Hematopoietic multipotent progenitor cell treated with erythropoietin and hydrocortisone succinate and interleukin-3 and kit ligand, for 8 days (in vitro differentiated cells): ENCODE results near the gene SLC8A1.

Source experiments
- DNase-seq: peaks from one replicate; pipeline ENCODE4 v3.0.0-alpha.2; 2015

Gene SLC8A1

DNA sequence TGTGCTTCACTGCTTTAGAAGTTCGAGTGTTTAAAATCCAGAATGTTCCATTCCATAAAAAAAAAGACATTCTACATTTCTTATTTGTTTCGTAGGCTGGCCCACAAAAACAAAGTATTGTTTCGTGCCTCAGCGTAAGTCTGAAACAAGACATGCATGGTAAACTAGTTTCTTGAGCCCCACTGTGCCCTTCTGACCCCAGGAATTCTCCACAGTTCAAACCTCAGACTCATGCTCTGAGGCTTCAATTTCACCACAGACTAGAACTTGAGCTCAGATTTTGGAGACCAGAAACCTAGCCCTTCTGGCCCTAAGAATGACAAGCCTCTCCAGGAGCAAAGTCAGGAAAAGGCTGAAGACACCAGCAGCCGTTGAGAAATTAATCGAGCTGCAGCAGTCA lies 151.5 kb downstream of the SLC8A1 start:
- no peak for DNase-seq

DNA sequence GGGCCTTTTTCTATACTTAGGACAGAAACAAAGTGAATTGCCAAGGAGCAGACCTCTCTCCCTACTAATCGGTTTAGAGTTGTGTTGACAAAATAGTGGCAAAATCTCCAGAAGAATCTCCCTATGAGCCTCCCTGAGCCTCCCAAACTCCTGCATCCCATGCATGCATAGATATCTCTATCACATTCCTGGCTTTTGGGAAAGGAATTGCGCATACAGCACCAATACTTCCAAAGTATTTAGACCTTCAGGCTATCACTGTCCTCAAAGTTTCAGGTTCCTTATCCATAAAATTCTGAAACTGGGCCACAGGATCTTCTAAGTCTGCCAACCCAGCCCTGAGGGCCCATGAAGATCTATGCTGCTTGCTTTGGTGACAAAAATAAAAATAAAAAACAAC lies 152.1 kb downstream of the SLC8A1 start:
- DNase-seq: no peak

DNA sequence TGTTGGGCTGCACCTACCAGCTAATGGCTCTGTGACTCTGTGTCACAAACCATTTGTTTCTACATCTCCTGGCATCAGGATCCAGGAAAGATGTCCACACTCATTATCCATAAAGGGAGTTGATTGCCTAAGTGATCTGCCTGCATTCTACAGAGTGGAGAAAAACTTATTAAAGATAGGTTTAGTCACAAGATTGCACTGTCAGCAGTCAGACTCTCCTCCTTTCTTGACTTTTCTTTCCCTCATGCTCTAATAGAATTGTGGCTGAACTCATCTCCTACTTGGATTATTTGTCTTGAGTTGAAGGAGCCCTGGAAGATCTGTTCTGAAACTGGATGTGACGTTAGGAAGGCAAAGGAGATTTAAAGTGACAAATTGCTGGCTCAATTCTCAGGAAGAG lies 152.7 kb downstream of the SLC8A1 start:
- no peak for DNase-seq

DNA sequence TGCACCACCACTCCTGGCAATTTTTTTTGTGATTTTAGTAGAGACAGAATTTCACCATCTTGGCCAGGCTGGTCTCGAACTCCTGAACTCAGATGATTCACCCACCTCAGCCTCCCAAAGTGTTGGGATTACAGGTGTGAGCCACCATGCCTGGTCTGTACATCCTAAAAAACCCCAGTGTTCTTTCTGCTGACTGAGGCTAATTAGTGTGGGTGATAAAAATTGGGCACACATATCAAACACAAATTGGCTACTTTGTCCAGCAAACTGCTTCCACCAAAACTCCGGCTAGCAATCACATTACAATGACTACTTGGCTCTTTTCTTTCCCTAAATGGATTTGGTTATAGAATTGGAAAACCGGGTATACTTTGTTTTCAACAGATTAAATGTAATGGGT lies 153.9 kb downstream of the SLC8A1 start:
- DNase-seq: no peak

DNA sequence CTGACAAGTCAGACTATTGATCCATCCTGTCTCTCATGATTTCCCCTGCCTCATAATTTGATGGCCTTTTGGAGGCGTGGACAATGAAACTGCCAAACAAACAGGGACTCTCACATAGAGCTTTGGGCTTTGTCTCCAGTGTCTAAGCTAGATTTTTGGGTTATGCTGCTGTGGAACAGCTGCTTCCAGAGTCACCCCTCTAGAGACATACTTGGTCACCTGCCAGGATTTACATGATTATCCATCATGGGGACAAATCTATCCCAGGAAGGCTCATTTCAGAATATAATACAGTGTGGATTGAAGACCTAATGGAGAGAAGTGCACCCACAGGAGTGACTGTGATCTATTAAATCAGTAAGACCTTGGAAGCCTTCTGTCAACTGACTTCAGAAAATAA lies 159.6 kb downstream of the SLC8A1 start:
- no peak for DNase-seq

DNA sequence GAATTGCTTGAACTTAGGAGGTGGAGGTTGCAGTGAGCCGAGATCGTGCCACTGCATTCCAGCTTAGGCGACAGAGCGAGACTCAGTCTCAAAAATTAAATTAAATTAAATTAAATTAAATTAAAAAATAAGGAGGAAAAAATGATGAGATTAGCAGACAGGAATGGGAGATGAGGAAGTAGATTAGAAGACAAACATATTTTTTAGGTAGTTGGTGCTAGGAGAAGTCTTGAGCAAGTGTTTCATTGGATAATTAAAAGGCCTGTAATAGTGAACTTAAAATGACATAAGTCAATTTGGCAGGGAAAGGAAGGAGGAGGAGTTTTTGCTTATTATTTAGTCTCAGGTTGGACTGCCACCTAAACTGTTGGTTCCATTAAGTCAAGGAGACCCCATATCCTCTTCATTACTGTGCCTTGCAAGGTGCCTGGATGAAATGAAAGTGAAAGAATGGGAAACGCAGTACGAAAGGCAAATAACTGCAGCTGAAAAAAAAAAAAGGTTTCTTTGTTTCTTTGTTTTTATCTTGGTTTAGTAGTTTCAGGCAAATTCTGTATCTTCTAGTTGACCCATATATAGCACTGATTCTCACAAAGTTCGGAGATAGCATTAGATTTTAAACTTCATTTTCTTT lies 162.0 kb downstream of the SLC8A1 start:
- no peak for DNase-seq

DNA sequence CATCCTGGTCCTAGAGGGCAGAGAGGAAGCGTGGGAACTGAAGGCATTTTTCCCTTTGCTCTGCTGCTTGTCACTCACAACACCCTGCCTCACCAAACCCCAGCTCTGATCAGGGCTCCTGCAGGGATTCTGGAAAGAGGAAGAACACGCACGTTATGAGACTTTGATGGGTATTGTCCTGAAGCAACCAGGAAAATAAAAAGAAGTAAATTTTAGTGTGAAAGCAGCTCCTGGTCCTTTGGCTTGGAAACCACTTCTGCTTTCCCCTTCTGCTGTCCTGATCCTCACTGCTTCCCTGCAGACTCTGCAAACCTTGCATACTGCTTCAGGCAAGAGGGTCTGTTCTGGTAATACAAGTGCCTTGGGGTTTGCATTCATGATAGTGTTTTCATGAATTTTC lies 164.1 kb downstream of the SLC8A1 start:
- no peak for DNase-seq

DNA sequence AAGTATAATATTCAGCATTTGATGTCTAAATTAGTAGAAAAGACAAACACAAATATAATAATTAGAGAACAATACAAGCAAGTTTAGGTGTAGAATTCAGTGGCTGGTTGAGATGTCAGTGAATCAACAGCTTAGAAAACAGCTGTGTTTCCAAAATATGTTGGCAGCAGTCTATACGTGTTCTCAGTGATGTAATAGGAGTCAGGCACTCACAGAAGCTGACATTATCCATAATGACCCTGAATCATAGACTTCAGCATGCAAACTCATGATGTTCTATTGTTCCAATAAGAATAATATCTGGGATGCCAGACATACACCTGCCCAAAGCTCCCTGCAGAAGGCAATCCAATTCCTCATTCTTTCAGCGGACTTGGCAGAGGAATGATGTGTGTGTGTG lies 164.7 kb downstream of the SLC8A1 start:
- no peak for DNase-seq

DNA sequence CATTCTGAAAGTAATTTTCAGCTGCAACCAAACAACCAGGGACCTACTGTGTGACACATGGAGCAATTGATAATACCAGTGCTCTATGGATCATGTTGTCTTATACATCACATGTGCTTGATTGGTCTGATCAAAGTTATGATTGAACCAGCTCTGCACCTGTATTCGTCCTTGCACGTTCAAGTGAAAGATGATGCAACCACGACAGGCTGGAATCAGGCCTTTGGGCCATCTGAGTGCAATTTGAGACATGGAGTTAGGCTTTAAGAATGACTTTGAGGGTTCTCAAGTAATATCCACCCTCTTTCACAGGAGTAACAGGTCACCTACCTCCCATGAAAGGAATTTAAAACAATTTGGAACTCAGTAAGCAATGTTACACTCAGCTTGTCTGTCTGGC lies 165.2 kb downstream of the SLC8A1 start:
- DNase-seq: no peak

DNA sequence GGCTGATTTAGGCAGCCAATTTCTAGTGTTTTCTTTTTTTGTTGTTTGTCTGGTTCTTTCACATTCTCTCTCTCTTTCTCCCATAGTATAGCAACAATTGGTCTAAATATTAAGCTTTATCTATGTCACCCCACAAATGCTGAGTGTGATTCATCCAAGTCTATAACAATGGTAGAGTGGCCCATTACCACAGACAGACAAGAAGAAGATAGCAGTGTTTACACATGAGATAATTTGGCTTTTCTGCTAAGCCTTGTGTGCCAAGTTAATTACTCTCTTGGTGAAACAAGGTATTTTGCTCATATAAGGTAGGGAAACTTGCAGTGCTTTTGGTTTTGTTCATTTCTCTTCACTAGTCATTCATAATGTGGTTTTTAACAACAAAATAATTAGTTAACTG lies 166.5 kb downstream of the SLC8A1 start:
- no peak for DNase-seq

DNA sequence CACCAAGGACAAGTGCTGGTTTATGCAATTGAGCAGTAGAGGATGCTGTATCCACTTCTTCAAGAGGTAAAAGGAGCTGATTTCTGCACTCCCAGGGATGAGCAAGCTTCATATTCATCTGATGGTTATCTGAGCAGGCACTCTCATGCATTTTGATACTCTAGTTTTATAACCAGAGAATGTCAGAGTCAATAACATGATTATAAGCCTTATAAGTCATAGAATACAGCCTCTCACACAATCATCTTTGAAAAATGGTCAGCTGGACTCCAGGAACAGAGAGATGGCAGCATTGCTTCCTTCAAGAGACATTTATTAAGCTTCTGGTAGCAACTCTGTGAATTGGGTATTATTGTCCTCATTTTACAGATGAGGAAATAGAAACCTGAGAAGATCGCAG lies 167.1 kb downstream of the SLC8A1 start:
- no peak for DNase-seq

DNA sequence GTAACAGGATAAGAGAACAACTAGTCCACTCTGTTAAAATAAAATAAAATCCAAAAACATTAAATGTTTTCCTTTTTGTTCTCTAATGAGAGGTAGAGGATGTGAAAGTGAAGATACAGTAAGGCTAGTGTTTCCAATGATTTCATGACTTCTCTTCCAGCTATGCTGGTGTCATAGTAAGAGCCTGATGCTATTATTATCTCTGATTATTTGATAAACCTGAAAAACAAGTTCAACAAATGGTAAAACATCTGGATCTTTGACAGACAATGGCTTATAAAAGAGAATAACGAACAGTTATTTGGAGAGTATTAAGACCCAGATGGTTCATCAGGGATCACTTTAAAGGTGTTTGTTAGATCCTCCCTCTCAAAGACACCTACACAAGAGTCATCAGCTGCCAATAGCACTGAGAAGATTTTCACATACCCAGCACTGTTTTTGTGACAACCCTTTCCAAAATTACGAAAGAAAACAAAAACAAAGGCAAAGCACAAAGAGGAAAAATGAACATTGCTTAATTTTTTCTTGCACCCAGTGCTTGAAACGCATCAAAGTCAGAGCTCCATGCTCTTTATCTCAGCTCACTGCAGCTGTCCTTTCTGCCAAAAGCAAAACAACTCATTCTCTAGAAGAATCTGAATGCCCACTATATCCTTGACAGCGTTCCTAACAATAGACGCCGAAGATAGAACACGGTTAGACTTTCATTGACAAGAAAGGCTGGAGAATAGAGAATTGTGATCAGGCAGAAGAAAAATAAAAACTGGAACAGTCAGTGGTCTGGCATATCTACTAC lies 168.6 kb downstream of the SLC8A1 start:
- DNase-seq: no peak

DNA sequence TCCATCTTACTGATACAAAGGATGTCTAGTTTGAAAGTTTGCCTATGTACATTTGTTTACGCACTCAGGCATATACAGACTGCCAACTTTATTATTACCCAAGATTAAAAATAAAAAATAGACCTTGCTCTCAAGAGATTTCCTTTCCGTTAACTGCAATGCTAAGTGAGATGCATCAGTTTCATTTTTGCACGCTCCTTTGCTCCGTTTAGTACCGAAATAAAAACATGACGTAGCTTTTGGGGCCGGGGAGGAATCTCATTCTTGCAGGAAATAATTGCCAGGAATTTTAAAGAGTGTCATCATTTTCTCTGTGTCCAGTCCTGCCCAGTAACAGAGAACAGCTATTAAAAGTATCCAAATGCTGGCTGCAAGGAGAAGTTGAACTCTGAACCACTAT lies 169.5 kb downstream of the SLC8A1 start:
- DNase-seq: no peak

DNA sequence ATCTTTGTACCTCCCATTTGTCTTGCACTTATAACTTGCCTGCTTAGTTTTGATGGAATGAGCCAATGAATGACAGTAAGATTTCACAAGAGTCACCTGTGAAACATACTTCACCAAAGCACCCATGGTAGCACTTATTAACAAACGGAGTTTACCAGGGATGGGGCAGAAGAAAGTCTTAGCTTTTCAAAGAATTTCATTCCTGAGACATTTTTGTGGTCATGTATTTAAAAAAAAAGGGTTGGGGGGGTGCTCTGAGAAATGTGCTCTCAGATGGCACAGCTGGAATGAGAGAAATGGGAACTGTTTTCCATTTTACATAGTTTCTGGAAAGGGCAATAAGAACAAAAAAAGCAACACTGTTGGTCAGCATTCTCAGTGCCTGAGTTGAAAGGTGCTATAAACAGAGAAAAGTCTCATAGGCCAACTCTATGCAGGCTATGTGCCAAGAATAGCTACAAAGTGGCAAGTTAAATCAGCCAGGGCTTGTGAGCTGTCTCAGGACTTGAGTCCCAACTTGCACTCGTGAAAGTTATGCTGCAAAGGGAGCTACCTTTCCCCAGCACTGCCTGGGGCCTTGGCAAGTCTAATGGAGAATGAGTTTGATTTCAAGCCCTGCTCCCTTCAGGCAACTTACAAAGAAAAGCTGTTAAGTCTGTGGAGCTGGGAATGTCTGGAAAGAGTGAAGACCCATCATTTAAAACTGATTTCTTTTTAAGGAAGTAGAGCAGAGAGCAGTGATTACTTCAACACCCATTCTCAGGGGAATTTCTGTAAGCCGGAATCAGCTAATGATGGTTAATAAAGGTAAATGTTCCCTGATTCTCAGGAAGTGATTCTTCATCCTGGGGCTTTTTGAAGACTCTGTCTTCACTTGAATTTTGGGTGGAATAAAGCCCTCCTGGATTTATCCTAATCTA lies 170.6 kb downstream of the SLC8A1 start:
- DNase-seq: no peak

DNA sequence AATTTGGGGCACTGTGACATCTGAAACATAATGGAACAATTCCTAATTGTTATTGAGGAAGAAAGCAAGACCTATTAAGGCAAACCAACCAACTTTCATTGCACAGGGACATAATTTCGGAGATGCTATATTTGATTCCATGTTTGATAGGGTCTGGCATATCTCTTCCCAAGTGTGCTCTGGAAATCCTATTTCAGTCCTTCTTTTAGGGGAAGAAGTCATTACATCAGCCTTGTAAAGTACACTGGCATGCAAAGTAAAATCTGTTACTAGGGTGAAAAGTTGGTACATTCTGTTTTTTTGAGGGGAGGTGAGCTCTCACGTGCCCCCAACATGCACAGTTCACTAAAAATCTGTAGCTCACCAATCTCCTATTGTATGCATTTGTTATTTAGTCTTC lies 172.4 kb downstream of the SLC8A1 start:
- DNase-seq: no peak

DNA sequence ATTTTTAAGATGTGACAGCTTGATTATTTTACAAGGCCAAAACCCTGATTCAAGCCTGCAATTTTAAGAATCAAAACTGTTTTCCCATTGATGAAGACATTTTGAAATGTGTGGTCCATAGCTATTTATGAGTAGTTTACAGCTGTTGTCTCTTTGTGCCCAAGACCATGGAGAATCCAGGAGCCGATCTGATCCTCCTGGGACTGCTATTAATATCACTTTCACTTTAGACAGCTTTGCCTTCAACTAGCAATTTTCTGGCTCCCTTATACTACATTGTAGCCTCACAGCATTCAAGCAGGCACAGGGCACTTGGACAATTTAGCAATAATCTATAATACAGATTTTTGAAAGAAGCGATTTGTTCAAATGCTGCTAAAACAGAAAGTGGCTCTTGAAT lies 172.9 kb downstream of the SLC8A1 start:
- no peak for DNase-seq

DNA sequence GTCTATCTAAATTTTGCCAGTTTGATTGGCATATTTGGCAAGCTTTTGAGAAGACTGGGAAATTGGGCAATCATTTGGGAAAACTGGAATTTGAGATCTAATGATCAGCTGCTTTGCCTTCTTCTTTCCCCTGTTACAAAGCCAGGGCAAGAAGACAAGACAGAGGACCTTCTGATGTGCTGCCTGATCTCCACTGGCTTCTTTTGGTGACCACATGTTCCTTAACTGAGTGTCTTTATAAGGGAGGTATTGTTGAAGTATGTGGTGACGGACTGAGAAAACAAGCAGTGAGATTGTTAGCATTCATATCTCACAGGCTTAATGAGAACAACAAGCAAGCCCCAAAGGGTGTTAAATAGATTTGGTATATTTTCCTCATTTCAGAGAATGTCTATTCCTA lies 175.8 kb downstream of the SLC8A1 start:
- no peak for DNase-seq

DNA sequence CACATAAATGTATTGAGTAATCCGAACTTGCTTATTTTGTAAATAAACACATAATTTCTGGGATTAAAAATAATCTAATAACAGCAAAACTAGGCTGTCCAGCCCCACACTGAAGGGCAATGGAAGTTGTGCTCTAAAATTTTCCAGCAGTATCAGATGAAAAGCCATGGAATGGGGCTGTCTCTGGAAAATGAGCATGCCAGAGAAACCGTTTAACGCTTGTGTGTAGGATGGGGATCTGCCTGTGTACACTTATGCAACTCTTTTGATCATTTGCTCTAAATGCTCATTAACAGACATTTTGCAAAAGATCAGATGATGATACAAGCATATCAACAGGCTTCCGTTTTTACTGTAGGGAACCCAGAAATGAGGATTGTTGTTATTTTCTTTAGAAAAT lies 177.6 kb downstream of the SLC8A1 start:
- no peak for DNase-seq

DNA sequence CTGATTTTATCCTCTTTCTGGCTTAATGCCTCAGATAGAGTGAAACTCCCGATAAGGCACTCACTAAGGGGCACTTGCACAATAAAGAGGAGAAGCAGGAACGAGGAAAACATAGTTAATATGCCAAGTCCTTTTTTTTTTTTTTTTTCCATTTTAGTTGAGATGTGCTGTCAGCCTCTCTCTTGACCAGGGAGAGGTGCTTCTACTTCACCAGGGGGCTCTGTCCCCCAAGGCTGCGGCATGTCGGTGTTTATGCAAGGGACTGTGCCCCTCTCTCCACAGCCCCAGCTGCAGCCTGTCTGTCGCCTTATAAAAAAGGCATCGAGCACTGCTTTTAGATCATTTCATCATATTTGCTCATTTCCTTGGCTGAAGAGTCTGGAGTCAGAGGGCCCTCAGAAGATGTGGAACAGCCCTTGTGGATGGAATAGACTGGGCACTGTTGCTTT lies 178.1 kb downstream of the SLC8A1 start:
- no peak for DNase-seq

DNA sequence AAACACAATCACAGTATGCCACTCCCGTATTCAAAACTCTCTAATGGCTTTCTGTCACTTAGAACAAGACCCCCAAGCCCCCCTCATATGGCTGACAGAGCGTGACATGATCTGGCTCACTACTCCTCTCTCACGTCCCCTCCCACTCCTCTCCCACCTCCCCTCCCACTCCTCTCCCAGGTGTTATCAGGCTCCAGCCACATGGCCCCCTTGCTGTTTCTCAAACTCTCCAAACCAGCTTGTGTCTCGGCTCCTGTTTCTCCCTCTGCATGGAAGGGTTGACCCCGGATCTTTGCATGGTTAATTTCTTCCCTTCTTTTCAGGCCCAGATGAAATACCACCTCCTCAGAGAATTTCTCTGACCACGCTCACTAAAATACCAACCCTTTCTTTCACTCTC lies 180.8 kb downstream of the SLC8A1 start:
- DNase-seq: no peak

DNA sequence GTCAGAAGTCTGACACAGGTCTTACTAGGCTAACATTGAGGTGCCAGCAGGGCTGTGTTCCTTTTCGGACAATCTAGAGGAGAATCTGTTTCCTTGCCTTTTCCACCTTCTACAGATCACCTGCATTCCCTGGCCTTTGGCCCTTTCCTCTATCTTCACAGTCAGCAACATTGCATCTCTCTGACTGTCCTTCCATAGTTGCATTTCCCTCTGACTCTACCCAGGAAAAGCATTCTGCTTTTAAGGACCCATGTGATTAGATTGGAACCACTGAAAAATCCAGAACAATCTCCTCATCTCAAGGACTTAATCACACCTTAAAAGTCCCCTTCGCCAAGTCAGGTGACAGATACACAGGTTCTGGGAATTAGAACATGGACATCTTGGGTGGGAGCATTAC lies 181.5 kb downstream of the SLC8A1 start:
- no peak for DNase-seq

DNA sequence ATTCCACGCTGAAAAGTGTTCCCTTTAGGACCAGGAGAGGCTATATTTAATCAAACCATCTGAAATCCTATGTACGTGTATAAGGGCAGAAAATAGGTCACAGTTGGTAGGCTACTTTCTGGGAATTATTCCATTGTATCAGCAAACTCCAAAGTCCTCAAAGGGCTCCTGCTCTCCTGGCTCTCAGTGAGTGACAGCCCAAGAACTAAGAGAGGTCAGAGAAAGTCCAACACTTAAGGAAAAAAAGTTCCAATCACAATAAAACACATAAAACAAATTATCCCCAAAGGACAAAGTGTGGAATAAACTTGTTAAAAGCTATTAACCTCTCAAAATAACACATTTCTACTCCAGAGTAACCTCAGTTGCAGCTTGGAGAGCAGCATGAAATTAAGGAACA lies 183.3 kb downstream of the SLC8A1 start:
- no peak for DNase-seq

DNA sequence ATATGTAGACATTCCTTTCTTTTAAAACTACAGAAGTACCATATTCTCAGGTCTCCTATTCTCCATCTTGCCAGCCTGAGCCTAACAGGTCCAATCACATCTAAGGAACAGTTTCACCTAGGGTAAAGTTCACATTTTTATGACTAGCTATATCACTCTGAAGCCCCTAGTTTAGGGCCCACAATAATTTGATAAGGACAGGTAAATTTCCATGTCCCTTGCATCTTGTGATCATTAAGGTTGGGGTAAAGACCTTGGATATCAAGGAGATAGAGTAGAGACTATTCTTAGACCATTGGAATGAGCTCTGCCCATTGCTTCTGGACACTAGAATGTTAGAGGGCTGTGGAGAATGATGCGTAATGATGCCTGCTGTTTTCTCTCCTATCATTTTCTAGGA lies 185.7 kb downstream of the SLC8A1 start:
- DNase-seq: no peak

DNA sequence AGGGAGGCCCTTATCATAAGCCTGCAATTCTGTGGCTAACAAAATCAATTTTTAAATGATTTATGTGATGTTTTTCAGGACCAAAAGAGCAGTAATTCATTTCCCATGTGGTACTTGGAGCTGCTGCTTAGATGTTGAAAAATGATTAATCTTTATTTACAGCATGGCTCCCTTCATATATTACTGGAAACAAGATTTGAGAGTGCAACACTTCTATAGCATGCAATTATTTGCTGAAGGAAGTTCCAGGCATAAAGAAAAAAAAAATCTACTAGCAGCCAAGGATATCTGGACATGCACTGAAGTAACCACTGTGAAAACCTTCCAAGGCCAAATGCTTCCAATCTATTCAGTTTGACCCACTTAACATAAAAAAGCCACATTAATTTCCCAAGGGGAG lies 186.3 kb downstream of the SLC8A1 start:
- no peak for DNase-seq
